H1 (cell line): ENCODE measurements around the gene ZFAND3. TPM values are rescaled to one million over a fixed set of nuclear protein-coding genes. Genes with fewer than 3 reads are reported as not detected.

ENCODE experiments used
- CTCF ChIA-PET: fragments of 300-600 bp; sonication (Branson Sonifier 250); formaldehyde crosslinking; loops from one replicate; lab custom pipeline; 2021; ENCODE audit not compliant: partially characterized antibody; lab: Charles Lee
- POLR2A ChIA-PET: fragments of 300-600 bp; sonication (Branson Sonifier 250); formaldehyde crosslinking; loops from one replicate; lab custom pipeline; 2021; ENCODE audit warnings: inconsistent platforms; ENCODE audit not compliant: partially characterized antibody; lab: Charles Lee
- DNase-seq, 2 experiments: peaks; one replicate each; pipeline versions ENCODE4 v3.0.0 to v3.0.0-alpha.2; 2010 to 2022; ENCODE audit warnings: low spot score in 2 of 2, low read depth in 1 of 2, mixed read lengths in 1 of 2
- FAIRE-seq: peaks from 2 replicates; lab custom pipeline; 2011; peaks lifted over from hg19 to GRCh38; lab: Jason Lieb, UNC
- H2AFZ ChIP-seq: 2 replicates; pipeline ENCODE4 v1.8.1; 2012; ENCODE audit warnings: low read length, inconsistent platforms
- H2AK5ac ChIP-seq: 2 replicates; pipeline ENCODE4 v1.6.1; 2013; ENCODE audit warnings: low read depth, low read length
- H2BK120ac ChIP-seq: replicated peaks from 2 replicates; pipeline ENCODE3; 2013; ENCODE audit warnings: low read depth, low read length, inconsistent platforms
- H2BK12ac ChIP-seq: 2 replicates; pipeline ENCODE4 v1.6.1; 2013; ENCODE audit warnings: low read depth, low read length
- H2BK15ac ChIP-seq: 2 replicates; pipeline ENCODE4 v1.6.1; 2013; ENCODE audit warnings: low read length
- H2BK20ac ChIP-seq: 2 replicates; pipeline ENCODE4 v1.6.1; 2013; ENCODE audit warnings: low read length
- H2BK5ac ChIP-seq: 2 replicates; pipeline ENCODE4 v1.6.1; 2013; ENCODE audit warnings: low read depth, low read length
- H3K14ac ChIP-seq: 2 replicates; pipeline ENCODE4 v1.6.1; 2013; ENCODE audit warnings: inconsistent platforms; ENCODE audit not compliant: insufficient read length
- H3K18ac ChIP-seq: 2 replicates; pipeline ENCODE4 v1.6.1; 2013; ENCODE audit warnings: low read length; ENCODE audit errors: extremely low read depth
- H3K23ac ChIP-seq: 2 replicates; pipeline ENCODE4 v1.6.1; 2013; ENCODE audit warnings: inconsistent platforms; ENCODE audit not compliant: insufficient read length
- H3K23me2 ChIP-seq: 2 replicates; pipeline ENCODE4 v1.6.1; 2013; ENCODE audit warnings: low read depth, low read length
- H3K27ac ChIP-seq: 2 replicates; pipeline ENCODE4 v1.6.1; 2011; ENCODE audit warnings: low read depth, low read length, inconsistent platforms
- H3K27me3 ChIP-seq, 4 experiments: replicated peaks in 1 of 4; 1 replicate in 1 of 4; 2 replicates in 3 of 4; pipeline versions ENCODE4 v1.6.1 to v1.8.1; 2011 to 2013; ENCODE audit warnings: low read length in 3 of 4, mild to moderate bottlenecking in 3 of 4, inconsistent platforms in 2 of 4, mixed read lengths in 2 of 4, moderate library complexity in 1 of 4; ENCODE audit not compliant: control insufficient read depth in 3 of 4, insufficient read depth in 3 of 4; ENCODE audit errors: extremely low read depth in 1 of 4
- H3K36me3 ChIP-seq, 4 experiments: 2 replicates each; pipeline versions ENCODE4 v1.6.1 to v1.8.1; 2011 to 2013; ENCODE audit warnings: mild to moderate bottlenecking in 4 of 4, low read length in 3 of 4, moderate library complexity in 2 of 4, control low read depth in 1 of 4, inconsistent platforms in 1 of 4; ENCODE audit not compliant: insufficient read depth in 4 of 4, control insufficient read depth in 2 of 4
- H3K4ac ChIP-seq: replicated peaks from 2 replicates; pipeline ENCODE3; 2013; ENCODE audit warnings: low read length, low read depth, mixed read lengths, inconsistent platforms; ENCODE audit not compliant: insufficient read length
- H3K4me1 ChIP-seq, 4 experiments: replicated peaks in 1 of 4; 1 replicate in 1 of 4; 2 replicates in 3 of 4; pipeline versions ENCODE4 v1.6.1 to v1.8.1; 2011 to 2013; ENCODE audit warnings: low read length in 3 of 4, inconsistent platforms in 2 of 4, mixed read lengths in 1 of 4; ENCODE audit not compliant: insufficient read depth in 4 of 4, control insufficient read depth in 3 of 4
- H3K4me2 ChIP-seq, 2 experiments: 2 replicates each; pipeline versions ENCODE4 v1.6.1 to v1.8.1; 2011 to 2013; ENCODE audit warnings: low read depth in 2 of 2, low read length in 2 of 2, control low read depth in 1 of 2, inconsistent platforms in 1 of 2, mild to moderate bottlenecking in 1 of 2; ENCODE audit not compliant: insufficient read depth in 1 of 2
- H3K4me3 ChIP-seq, 4 experiments: fragments of 200-600, 300-600 bp in 1 of 4; sonication (generic), shearing (Covaris generic), sonication (Bioruptor Twin) in 1 of 4; 2 replicates each; pipeline versions ENCODE4 v1.5.1 to v1.8.1; 2011 to 2016; ENCODE audit warnings: low read length in 4 of 4, low read depth in 3 of 4, control low read depth in 2 of 4, inconsistent platforms in 2 of 4, mild to moderate bottlenecking in 2 of 4, mixed read lengths in 1 of 4, moderate library complexity in 1 of 4; ENCODE audit not compliant: insufficient read depth in 2 of 4; ENCODE audit errors: extremely low read depth in 1 of 4
- H3K56ac ChIP-seq: replicated peaks from 2 replicates; pipeline ENCODE3; 2013; ENCODE audit warnings: low read depth, mild to moderate bottlenecking, mixed read lengths, low read length, inconsistent platforms; ENCODE audit not compliant: insufficient read length
- H3K79me1 ChIP-seq: 2 replicates; pipeline ENCODE4 v1.6.1; 2013; ENCODE audit warnings: low read depth, low read length, control low read depth
- H3K79me2 ChIP-seq, 2 experiments: 2 replicates each; pipeline versions ENCODE4 v1.6.1 to v1.8.1; 2012 to 2013; ENCODE audit warnings: low read length in 2 of 2, mild to moderate bottlenecking in 2 of 2, inconsistent platforms in 1 of 2; ENCODE audit not compliant: insufficient read depth in 2 of 2, control insufficient read depth in 1 of 2
- H3K9ac ChIP-seq, 4 experiments: replicated peaks in 1 of 4; 1 replicate in 1 of 4; 2 replicates in 3 of 4; pipeline versions ENCODE4 v1.6.1 to v1.8.1; 2011 to 2013; ENCODE audit warnings: low read depth in 3 of 4, low read length in 3 of 4, control low read depth in 2 of 4, mild to moderate bottlenecking in 2 of 4, moderate library complexity in 2 of 4, inconsistent platforms in 1 of 4; ENCODE audit errors: extremely low read depth in 1 of 4
- H3K9me3 ChIP-seq, 2 experiments: 2 replicates each; pipeline versions ENCODE4 v1.6.1 to v1.8.1; 2012 to 2013; ENCODE audit warnings: mild to moderate bottlenecking in 2 of 2, moderate library complexity in 2 of 2, control low read depth in 1 of 2, inconsistent platforms in 1 of 2, low read depth in 1 of 2, low read length in 1 of 2, mixed read lengths in 1 of 2; ENCODE audit not compliant: insufficient read depth in 2 of 2
- H4K20me1 ChIP-seq, 2 experiments: replicated peaks in 1 of 2; 2 replicates each; pipeline versions ENCODE3 to v1.8.1; 2011 to 2013; ENCODE audit warnings: inconsistent platforms in 2 of 2, low read length in 2 of 2, mild to moderate bottlenecking in 1 of 2; ENCODE audit not compliant: insufficient read depth in 2 of 2, control insufficient read depth in 1 of 2
- H4K5ac ChIP-seq: 2 replicates; pipeline ENCODE4 v1.6.1; 2013; ENCODE audit warnings: low read length, low read depth, mixed read lengths, inconsistent platforms; ENCODE audit not compliant: insufficient read length
- H4K8ac ChIP-seq: 2 replicates; pipeline ENCODE4 v1.8.0; 2013; ENCODE audit warnings: mild to moderate bottlenecking, moderate library complexity, low read length, inconsistent platforms; ENCODE audit not compliant: insufficient read depth; ENCODE audit errors: extremely low read depth
- H4K91ac ChIP-seq: replicated peaks from 2 replicates; pipeline ENCODE3; 2013; ENCODE audit warnings: low read length, mixed read lengths, inconsistent platforms; ENCODE audit not compliant: insufficient read length
- ASH2L ChIP-seq: fragments of 200-600, 300-600 bp; sonication (generic); IDR thresholded peaks from one replicate; pipeline ENCODE4 v1.7.1; 2017; ENCODE audit warnings: low read length
- BCL11A ChIP-seq, 2 experiments: IDR thresholded peaks; one replicate each; pipeline ENCODE4 v1.6.1; 2011; ENCODE audit warnings: low read depth in 2 of 2, low read length in 2 of 2, mild to moderate bottlenecking in 2 of 2
- BRCA1 ChIP-seq: IDR thresholded peaks from 2 replicates; pipeline ENCODE4 v1.6.1; 2012; ENCODE audit warnings: low read depth, low read length, improper control_type of control experiment
- CBX8 ChIP-seq: fragments of 300-800, 300-1000 bp; sonication (generic); IDR thresholded peaks from 2 replicates; pipeline ENCODE4 v1.7.1; 2016; ENCODE audit warnings: low read depth, low read length, borderline replicate concordance
- CTBP2 ChIP-seq: IDR thresholded peaks from 2 replicates; pipeline ENCODE4 v1.7.0; 2011; ENCODE audit warnings: borderline replicate concordance, mild to moderate bottlenecking, moderate library complexity, mixed read lengths, low read length; ENCODE audit not compliant: insufficient read depth, insufficient read length
- E2F6 ChIP-seq: IDR thresholded peaks from 2 replicates; pipeline ENCODE4 v1.6.1; 2012; ENCODE audit warnings: inconsistent platforms
- FOSL1 ChIP-seq: IDR thresholded peaks from 2 replicates; pipeline ENCODE4 v1.6.1; 2011; ENCODE audit warnings: mild to moderate bottlenecking, low read depth, low read length, moderate library complexity; ENCODE audit not compliant: insufficient read depth
- JUN ChIP-seq: IDR thresholded peaks from 2 replicates; pipeline ENCODE4 v1.6.1; 2011; ENCODE audit warnings: low read depth, mild to moderate bottlenecking, improper control_type of control experiment, low read length
- POLR2A ChIP-seq, 2 experiments: IDR thresholded peaks; 1 replicate in 1 of 2; 2 replicates in 1 of 2; pipeline ENCODE4 v1.6.1; 2011; ENCODE audit warnings: low read depth in 2 of 2, low read length in 2 of 2, mild to moderate bottlenecking in 2 of 2; ENCODE audit errors: control extremely low read depth in 1 of 2
- RXRA ChIP-seq: IDR thresholded peaks from 2 replicates; pipeline ENCODE4 v1.6.1; 2011; ENCODE audit warnings: low read depth, mild to moderate bottlenecking, low read length, moderate library complexity; ENCODE audit not compliant: insufficient read depth
- SP1 ChIP-seq: IDR thresholded peaks from 2 replicates; pipeline ENCODE4 v1.6.1; 2011; ENCODE audit warnings: low read depth, low read length
- SUZ12 ChIP-seq: fragments of 200-600 bp; sonication (generic); IDR thresholded peaks from 2 replicates; pipeline ENCODE4 v1.6.1; 2012; ENCODE audit warnings: mild to moderate bottlenecking, inconsistent platforms, low read length, moderate library complexity, mixed read lengths
- ZNF274 ChIP-seq: IDR thresholded peaks from 2 replicates; pipeline ENCODE4 v1.7.0; 2012; ENCODE audit warnings: low read length, borderline replicate concordance; ENCODE audit errors: extremely low read depth
- WGBS, 2 experiments: shearing (Covaris generic) in 1 of 2; methylation state at CpG; one replicate each; pipeline versions ENCODE4 v1.1.6 to v1.1.7; 2013 to 2015; ENCODE audit warnings: low lambda C conversion rate in 2 of 2, mixed read lengths in 2 of 2, inconsistent platforms in 1 of 2, low coverage in 1 of 2, missing lambda C conversion rate in 1 of 2; ENCODE audit not compliant: insufficient replicate concordance in 2 of 2, insufficient coverage in 1 of 2, insufficient read length in 1 of 2; ENCODE audit errors: extremely low coverage in 1 of 2, missing lambda C conversion rate in 1 of 2; 5-methylcytosine and 5-hydroxymethylcytosine counted together
- polyA plus RNA-seq, 7 experiments: library from polyadenylated mRNA; depleted of rRNA in 3 of 7; stranded (reverse) in 5 of 7; unstranded in 2 of 7; fragments of >200 nt in 5 of 7; fragments of 200-250 nt in 2 of 7; gene quantifications; 1 replicate in 5 of 7; 2 replicates in 1 of 7; 4 replicates in 1 of 7; pipeline versions ENCODE4 v1.2.1 to v1.2.3, GENCODE V29; 2011 to 2013; ENCODE audit warnings: missing spikeins in 2 of 7, mixed read lengths in 2 of 7
- total RNA-seq: library from RNA; stranded (reverse); fragmentation: NEBNext Ultra II Directional; extraction: Animal tissue kit (Norgen Biotek cat#: 25700); gene quantifications from 2 replicates; pipeline ENCODE4 v1.2.1, GENCODE V29; 2021

ZFAND3 gene
- total and polyA plus RNA-seq, 2 of the 8 experiments (the other 6 are each of a cell fraction or from before 2014, with no cell fraction given), result 13.0 to 51.3 TPM

DNA sequence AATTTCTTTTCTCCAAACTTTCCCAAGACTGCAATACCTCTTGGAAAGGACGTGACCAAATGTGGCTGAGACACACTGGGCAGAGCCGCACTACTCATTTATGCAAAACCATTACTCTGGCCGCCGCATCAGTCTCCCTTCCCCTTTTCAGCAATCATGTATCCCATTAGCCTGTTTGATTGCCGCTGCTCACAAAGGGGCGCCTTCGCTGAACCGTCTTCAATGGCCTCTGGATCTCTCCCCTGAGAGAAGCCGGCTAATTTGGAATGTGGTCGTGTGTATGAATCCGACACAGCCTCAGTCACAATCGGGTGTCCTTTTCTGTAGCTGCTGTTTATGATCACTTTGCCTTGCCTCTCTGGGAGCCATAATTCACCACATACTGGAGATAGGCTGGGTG is 361.1 kb downstream of the ZFAND3 start:
- H3K23ac ChIP-seq, result no peak overlapping the region
- peak overlapping the region; percentile 24; the same call in 1 of the 2 replicates for H2AK5ac ChIP-seq
- DNase-seq (peak in 1 of 2 experiments; percentile 41), FAIRE-seq (no peak)
- no peaks in the 10 kb centered on the region for H3K79me1 ChIP-seq
- H3K27me3 ChIP-seq, result no peaks in the 10 kb centered on the region
- H3K9ac ChIP-seq, result no peak overlapping the region
- peaks cover 0 to 4% (median 0%) of the 10 kb centered on the region in 4 experiments; a peak in 3 of 7 replicates for H3K4me1 ChIP-seq
- H4K5ac ChIP-seq, result no peak overlapping the region
- H3K14ac ChIP-seq, result no peak overlapping the region
- no peak overlapping the region for H3K4me2 ChIP-seq
- ChIA-PET POLR2A (no interaction called here), CTCF (interaction anchor here (0.6 kb wide), 1 partner anchor 331 kb away, joined by 3 read pairs; no protein-coding TSS in a partner anchor)
- H2AFZ ChIP-seq, result no peak overlapping the region
- no peak overlapping the region for H3K27ac ChIP-seq
- no peak overlapping the region for H2BK120ac ChIP-seq
- no peak overlapping the region for H3K18ac ChIP-seq
- H3K9me3 ChIP-seq, result no peaks in the 10 kb centered on the region
- no peak overlapping the region for H2BK12ac ChIP-seq
- H2BK20ac ChIP-seq, result no peak overlapping the region
- H4K8ac ChIP-seq, result no peak overlapping the region
- no peaks in the 10 kb centered on the region for H3K23me2 ChIP-seq
- no peak overlapping the region for H3K4me3 ChIP-seq
- H4K20me1 ChIP-seq, result peaks cover 0 to 2% of the 10 kb centered on the region in 2 experiments
- no peak overlapping the region for H3K4ac ChIP-seq
- H3K56ac ChIP-seq, result no peak overlapping the region
- no peak overlapping the region for H2BK15ac ChIP-seq
- no peak overlapping the region for H4K91ac ChIP-seq
- H2BK5ac ChIP-seq, result no peak overlapping the region; the same call in 1 of the 2 replicates
- H3K36me3 ChIP-seq, result no peaks in the 10 kb centered on the region
- no peak for TF ChIP-seq SUZ12
- no peak for TF ChIP-seq JUN
- no peak for TF ChIP-seq ZNF274
- no peak for TF ChIP-seq RXRA
- TF ChIP-seq CBX8, result no peak
- no peak for TF ChIP-seq CTBP2
- TF ChIP-seq BCL11A (IDR thresholded peaks at IDR 0.05; ENCODE audit: low read depth in 2 of 2, low read length in 2 of 2), result no peak
- no peak for TF ChIP-seq ASH2L
- no peak for TF ChIP-seq POLR2A (IDR thresholded peaks at IDR 0.05; ENCODE audit: control extremely low read depth in 1 of 2, low read depth in 2 of 2, low read length in 2 of 2)
- no peak for TF ChIP-seq E2F6
- TF ChIP-seq BRCA1, result no peak
- no peak for TF ChIP-seq SP1
- TF ChIP-seq FOSL1, result no peak
- no peaks in the 10 kb centered on the region for H3K79me2 ChIP-seq
- WGBS, 2 experiments, result 85% methylated on average over 12 of the region's 12 CpGs; no CpG with 5 or more reads in 1 of the 2 experiments
